GM23338 (cell line): ENCODE data around the gene DNAH6. TPM values are rescaled to one million over a fixed set of nuclear protein-coding genes. Genes with fewer than 3 reads are reported as not detected.

Experiments
- ATAC-seq: fragments of 200-7000 bp; cut with Tn5 transposase; 3 replicates; pipeline ENCODE4 v1.9.1; 2020
- DNase-seq: peaks from one replicate; pipeline ENCODE4 v3.0.0-alpha.2; 2015; ENCODE audit warnings: low spot score
- H2AFZ ChIP-seq: fragments of 200-600 bp; sonication (generic); 2 replicates; pipeline ENCODE4 v1.8.0; 2016; ENCODE audit warnings: antibody characterized with exemption, mild to moderate bottlenecking, moderate library complexity
- H3F3A ChIP-seq: fragments of 200-600 bp; sonication (generic); replicated peaks from 2 replicates; pipeline ENCODE4 v1.8.0; 2017; ENCODE audit warnings: antibody characterized with exemption, mixed run types, low read depth
- H3K27ac ChIP-seq: fragments of 200-600 bp; sonication (generic); 2 replicates; pipeline ENCODE4 v1.6.1; 2016; ENCODE audit warnings: low read depth
- H3K27me3 ChIP-seq: fragments of 200-600 bp; sonication (generic); 2 replicates; pipeline ENCODE4 v1.8.0; 2016; ENCODE audit warnings: mild to moderate bottlenecking, mixed run types, moderate library complexity; ENCODE audit not compliant: insufficient read depth
- H3K36me3 ChIP-seq: fragments of 200-600 bp; sonication (generic); 2 replicates; pipeline ENCODE4 v1.8.0; 2016; ENCODE audit warnings: mild to moderate bottlenecking; ENCODE audit not compliant: insufficient read depth
- H3K4me1 ChIP-seq: fragments of 200-600 bp; sonication (generic); 2 replicates; pipeline ENCODE4 v1.8.0; 2016; ENCODE audit warnings: mild to moderate bottlenecking, moderate library complexity; ENCODE audit not compliant: insufficient read depth
- H3K4me2 ChIP-seq: fragments of 200-600 bp; sonication (generic); 2 replicates; pipeline ENCODE4 v1.7.1; 2017; ENCODE audit warnings: mixed run types
- H3K4me3 ChIP-seq: fragments of 200-600 bp; sonication (generic); 2 replicates; pipeline ENCODE4 v1.6.1; 2016; ENCODE audit warnings: mixed run types
- H3K79me2 ChIP-seq: fragments of 200-600 bp; sonication (generic); replicated peaks from 2 replicates; pipeline ENCODE4 v1.8.0; 2017; ENCODE audit warnings: mild to moderate bottlenecking; ENCODE audit not compliant: insufficient read depth
- H3K9me2 ChIP-seq: fragments of 200-600 bp; sonication (generic); 2 replicates; pipeline ENCODE4 v1.8.0; 2017; ENCODE audit not compliant: insufficient read depth
- H4K20me1 ChIP-seq: fragments of 200-600 bp; sonication (generic); replicated peaks from 2 replicates; pipeline ENCODE4 v1.8.0; 2017; ENCODE audit warnings: mild to moderate bottlenecking; ENCODE audit not compliant: insufficient read depth
- H3K27ac Mint-ChIP-seq: 2 replicates; pipeline ENCODE4 v1.8.0; 2020; ENCODE audit warnings: inconsistent platforms, mild to moderate bottlenecking, moderate library complexity, mixed read lengths
- H3K27me3 Mint-ChIP-seq: 3 replicates; pipeline ENCODE4 v1.8.0; 2022; ENCODE audit warnings: low read depth, mild to moderate bottlenecking, moderate library complexity, mixed read lengths, inconsistent platforms; ENCODE audit not compliant: insufficient read depth, poor library complexity
- H3K36me3 Mint-ChIP-seq: 3 replicates; pipeline ENCODE4 v1.8.0; 2021; ENCODE audit warnings: low read depth, mild to moderate bottlenecking, inconsistent platforms, moderate library complexity, mixed read lengths
- H3K4me1 Mint-ChIP-seq: 3 replicates; pipeline ENCODE4 v1.8.0; 2020; ENCODE audit warnings: mild to moderate bottlenecking, inconsistent platforms, mixed read lengths
- H3K4me3 Mint-ChIP-seq: 3 replicates; pipeline ENCODE4 v1.8.0; 2021; ENCODE audit warnings: moderate library complexity, mild to moderate bottlenecking, inconsistent platforms, mixed read lengths
- H3K9me3 Mint-ChIP-seq: 3 replicates; pipeline ENCODE4 v1.8.0; 2020; ENCODE audit warnings: moderate library complexity, mild to moderate bottlenecking, inconsistent platforms, mixed read lengths
- ETS1 ChIP-seq: IDR thresholded peaks from 2 replicates; pipeline ENCODE4 v1.6.1; 2016; ENCODE audit warnings: antibody characterized with exemption
- EZH2 ChIP-seq: fragments of 200-600 bp; sonication (generic); IDR thresholded peaks from one replicate; pipeline ENCODE4 v1.8.0; 2017; ENCODE audit warnings: antibody characterized with exemption, mild to moderate bottlenecking, low read depth; ENCODE audit not compliant: unreplicated experiment
- EZH2phosphoT487 ChIP-seq: fragments of 200-600 bp; sonication (generic); IDR thresholded peaks from one replicate; pipeline ENCODE4 v1.8.1; 2018; ENCODE audit warnings: antibody characterized with exemption; ENCODE audit not compliant: unreplicated experiment
- POLR2AphosphoS5 ChIP-seq: IDR thresholded peaks from 2 replicates; pipeline ENCODE4 v1.6.1; 2016; ENCODE audit warnings: antibody characterized with exemption, low read depth
- REST ChIP-seq: IDR thresholded peaks from one replicate; pipeline ENCODE4 v1.6.1; 2018; ENCODE audit warnings: antibody characterized with exemption; ENCODE audit not compliant: unreplicated experiment
- STAT1 ChIP-seq: IDR thresholded peaks from one replicate; pipeline ENCODE4 v1.6.1; 2016; ENCODE audit warnings: antibody characterized with exemption; ENCODE audit not compliant: unreplicated experiment
- ZNF331 ChIP-seq: fragments of 250-450 bp; sonication (Bioruptor Pico); IDR thresholded peaks from 2 replicates; pipeline ENCODE4 v1.5.0; 2020; ENCODE audit warnings: low read depth, mild to moderate bottlenecking, moderate library complexity
- polyA plus RNA-seq: library from polyadenylated mRNA; unstranded; fragments of >200 nt; fragmentation: Nextera tagmentation; extraction: Ambion mirVana; gene quantifications from 2 replicates; pipeline ENCODE4 v1.2.1, GENCODE V29; 2016
- total RNA-seq: library from RNA; depleted of rRNA; stranded (reverse); fragments of >200 nt; shearing (Covaris generic); gene quantifications from 2 replicates; pipeline ENCODE4 v1.2.3, GENCODE V29; 2014

DNAH6 gene
- total and polyA plus RNA-seq, 2 experiments from 2014 or later, result 0.27 to 0.31 TPM

GRCh38 chr2:84537251-84537650 is 21.0 kb downstream of the DNAH6 start:
- TF ChIP-seq STAT1, result no peak

GRCh38 chr2:84539729-84540128 is 23.4 kb downstream of the DNAH6 start:
- no peaks in the 10 kb centered on the region for H3F3A ChIP-seq
- ATAC-seq (no peak), DNase-seq (no peak)
- H3K36me3 Mint-ChIP-seq, result no peaks in the 10 kb centered on the region
- H4K20me1 ChIP-seq, result no peaks in the 10 kb centered on the region
- no peak overlapping the region for H3K4me3 ChIP-seq
- H2AFZ ChIP-seq, result no peak overlapping the region
- no peaks in the 10 kb centered on the region for H3K79me2 ChIP-seq
- H3K4me1 ChIP-seq, result peaks cover 3% of the 10 kb centered on the region; the same call in 1 of the 2 replicates
- H3K27ac Mint-ChIP-seq, result no peak overlapping the region
- no peaks in the 10 kb centered on the region for H3K27me3 Mint-ChIP-seq
- H3K9me2 ChIP-seq, result no peaks in the 10 kb centered on the region
- TF ChIP-seq REST (no peak), POLR2AphosphoS5 (no peak), EZH2 (no peak), ZNF331 (CRISPR knock-in tag) (no peak), EZH2phosphoT487 (no peak), STAT1 (no peak)
- peaks cover 17% of the 10 kb centered on the region; the same call in 2 of the 3 replicates for H3K4me1 Mint-ChIP-seq
- H3K4me3 Mint-ChIP-seq, result no peak overlapping the region
- no peak overlapping the region for H3K4me2 ChIP-seq
- no peak overlapping the region for H3K27ac ChIP-seq
- H3K27me3 ChIP-seq, result no peaks in the 10 kb centered on the region
- no peaks in the 10 kb centered on the region for H3K36me3 ChIP-seq
- no peaks in the 10 kb centered on the region for H3K9me3 Mint-ChIP-seq

More at GRCh38 chr2:84537251-84537650, 21.0 kb downstream of the DNAH6 start:
- no peaks in the 10 kb centered on the region for H3K27me3 ChIP-seq
- no peak for ATAC-seq
- no peak overlapping the region for H2AFZ ChIP-seq
- Mint-ChIP-seq H3K36me3 (no peaks in the 10 kb centered on the region), H3K4me3 (no peak overlapping the region), H3K4me1 (peaks cover 17% of the 10 kb centered on the region; the same call in 2 of the 3 replicates), H3K9me3 (no peaks in the 10 kb centered on the region), H3K27ac (no peak overlapping the region), H3K27me3 (no peaks in the 10 kb centered on the region)
- no peaks in the 10 kb centered on the region for H3F3A ChIP-seq
- no peaks in the 10 kb centered on the region for H3K36me3 ChIP-seq
- H3K9me2 ChIP-seq, result no peaks in the 10 kb centered on the region
- H3K4me1 ChIP-seq, result peaks cover 3% of the 10 kb centered on the region; the same call in 1 of the 2 replicates
- DNase-seq, result peak; percentile 2
- H3K27ac ChIP-seq, result no peak overlapping the region
- no peak overlapping the region for H3K4me3 ChIP-seq
- no peaks in the 10 kb centered on the region for H3K79me2 ChIP-seq
- H3K4me2 ChIP-seq, result no peak overlapping the region
- H4K20me1 ChIP-seq, result no peaks in the 10 kb centered on the region

GRCh38 chr2:84545005-84545404 is 28.7 kb downstream of the DNAH6 start:
- no peak overlapping the region for H3K4me3 ChIP-seq
- no peak overlapping the region for H3K4me2 ChIP-seq
- no peaks in the 10 kb centered on the region for H3K4me1 ChIP-seq
- H3K27ac ChIP-seq, result no peak overlapping the region
- no peaks in the 10 kb centered on the region for H4K20me1 ChIP-seq
- Mint-ChIP-seq H3K27me3 (no peaks in the 10 kb centered on the region), H3K4me1 (no peaks in the 10 kb centered on the region), H3K27ac (no peak overlapping the region), H3K36me3 (no peaks in the 10 kb centered on the region), H3K4me3 (no peak overlapping the region), H3K9me3 (no peaks in the 10 kb centered on the region)
- no peaks in the 10 kb centered on the region for H3K9me2 ChIP-seq
- no peaks in the 10 kb centered on the region for H3K79me2 ChIP-seq
- no peak overlapping the region for H2AFZ ChIP-seq
- H3K36me3 ChIP-seq, result no peaks in the 10 kb centered on the region
- H3F3A ChIP-seq, result no peaks in the 10 kb centered on the region
- no peak for DNase-seq
- no peak for ATAC-seq
- no peaks in the 10 kb centered on the region for H3K27me3 ChIP-seq
- TF ChIP-seq ETS1, result no peak
